K562 (cell line): Measurements from ENCODE around the gene GNA14. TPM values are rescaled to one million over a fixed set of nuclear protein-coding genes. Genes with fewer than 3 reads are reported as not detected.

Experiments
- ATAC-seq: fragments of 200-7000 bp; cut with Tn5 transposase; 3 replicates; pipeline ENCODE4 v1.9.1; 2020; ENCODE audit warnings: moderate library complexity
- BruUV-seq: library from RNA; stranded (reverse); fragments of 400-500 nt; replicated peaks from 2 replicates; lab custom pipeline; 2021; lab: Mats Ljungman, UMichigan
- CTCF ChIA-PET: fragments of 300-600 bp; formaldehyde crosslinking; extraction: SDS; loops from one replicate; lab custom pipeline; 2021; ENCODE audit warnings: low intra/inter-chr PET ratio; lab: Yijun Ruan, JAX
- POLR2A ChIA-PET: fragments of 300-600, 350-650 bp; sonication (Branson Sonifier 250); formaldehyde crosslinking; extraction: SDS; loops from one replicate; lab custom pipeline; 2021; ENCODE audit warnings: antibody characterized with exemption, inconsistent platforms; lab: Yijun Ruan, JAX
- DNase-seq, 4 experiments: peaks; one replicate each; pipeline versions ENCODE4 v3.0.0 to v3.0.0-alpha.2; 2011 to 2018; ENCODE audit warnings: low spot score in 3 of 4, mixed read lengths in 3 of 4; ENCODE audit errors: extremely low read depth in 1 of 4
- FAIRE-seq: peaks from 2 replicates; lab custom pipeline; 2011; peaks lifted over from hg19 to GRCh38; lab: Jason Lieb, UNC
- H2AFZ ChIP-seq: 2 replicates; pipeline ENCODE4 v1.6.0; 2011; ENCODE audit warnings: low read depth, low read length, control low read depth, inconsistent platforms
- H3K27ac ChIP-seq: fragments of 200-600 bp; 3 replicates; pipeline ENCODE4 v1.8.0; 2011; ENCODE audit warnings: low read depth, mild to moderate bottlenecking, control low read depth, inconsistent platforms, low read length, moderate library complexity, mixed read lengths; ENCODE audit errors: extremely low read depth
- H3K27me3 ChIP-seq, 2 experiments: fragments of 300-600 bp in 1 of 2; 2 replicates in 1 of 2; 3 replicates in 1 of 2; pipeline versions ENCODE4 v1.6.0 to v1.8.0; 2011; ENCODE audit warnings: inconsistent platforms in 2 of 2, low read length in 2 of 2, mild to moderate bottlenecking in 1 of 2, mixed read lengths in 1 of 2, moderate library complexity in 1 of 2; ENCODE audit not compliant: control insufficient read depth in 2 of 2, insufficient read depth in 2 of 2
- H3K36me3 ChIP-seq: fragments of 300-600 bp; 3 replicates; pipeline ENCODE4 v1.8.0; 2011; ENCODE audit warnings: mild to moderate bottlenecking, low read length, inconsistent platforms; ENCODE audit not compliant: control insufficient read depth, insufficient read depth
- H3K4me1 ChIP-seq, 2 experiments: fragments of 200-600 bp in 1 of 2; replicated peaks in 1 of 2; 2 replicates in 1 of 2; 3 replicates in 1 of 2; pipeline versions ENCODE4 v1.5.1 to v1.8.0; 2011; ENCODE audit warnings: inconsistent platforms in 2 of 2, low read length in 2 of 2, mild to moderate bottlenecking in 1 of 2, mixed read lengths in 1 of 2, moderate library complexity in 1 of 2; ENCODE audit not compliant: control insufficient read depth in 2 of 2, insufficient read depth in 2 of 2
- H3K4me2 ChIP-seq: 2 replicates; pipeline ENCODE4 v1.6.1; 2011; ENCODE audit warnings: low read length, control low read depth, inconsistent platforms, mixed read lengths; ENCODE audit not compliant: insufficient read depth
- H3K4me3 ChIP-seq: fragments of 200-600 bp; sonication (generic), shearing (Covaris generic); 2 replicates; pipeline ENCODE4 v1.5.1; 2016; ENCODE audit warnings: control low read depth, inconsistent platforms
- H3K79me2 ChIP-seq: fragments of 200-600 bp; 3 replicates; pipeline ENCODE4 v1.8.0; 2011; ENCODE audit warnings: low read length, inconsistent platforms; ENCODE audit not compliant: control insufficient read depth, insufficient read depth
- H3K9ac ChIP-seq, 2 experiments: 2 replicates each; pipeline versions ENCODE4 v1.6.0 to v1.6.1; 2011; ENCODE audit warnings: low read depth in 2 of 2, low read length in 2 of 2, control low read depth in 1 of 2, inconsistent platforms in 1 of 2, mild to moderate bottlenecking in 1 of 2, mixed read lengths in 1 of 2; ENCODE audit not compliant: insufficient read depth in 1 of 2
- H3K9me1 ChIP-seq: one replicate; pipeline ENCODE4 v1.6.0; 2011; ENCODE audit warnings: inconsistent platforms, mild to moderate bottlenecking, low read length, moderate library complexity; ENCODE audit not compliant: control insufficient read depth, insufficient read depth
- H3K9me3 ChIP-seq: replicated peaks from 2 replicates; pipeline ENCODE4 v1.5.1; 2011; ENCODE audit warnings: low read depth, low read length, inconsistent platforms; ENCODE audit not compliant: control insufficient read depth, insufficient read depth
- H4K20me1 ChIP-seq: replicated peaks from 2 replicates; pipeline ENCODE4 v1.6.1; 2011; ENCODE audit warnings: low read length, inconsistent platforms, mixed read lengths; ENCODE audit not compliant: control insufficient read depth, insufficient read depth
- CTBP1 ChIP-seq: fragments of 450-650 bp; IDR thresholded peaks from 2 replicates; pipeline ENCODE4 v1.6.1; 2016; ENCODE audit warnings: borderline replicate concordance
- MCM3 ChIP-seq: fragments of 450-650 bp; IDR thresholded peaks from 2 replicates; pipeline ENCODE4 v1.6.1; 2016
- PCBP1 ChIP-seq: fragments of 200-400 bp; formaldehyde crosslinking; IDR thresholded peaks from 2 replicates; pipeline ENCODE4 v1.6.1; 2018; ENCODE audit warnings: mild to moderate bottlenecking, low read depth, low read length; ENCODE audit not compliant: poor library complexity, severe bottlenecking
- PHF20 ChIP-seq: fragments of 450-650 bp; IDR thresholded peaks from 2 replicates; pipeline ENCODE4 v1.6.1; 2018; ENCODE audit not compliant: partially characterized antibody
- PHF21A ChIP-seq: fragments of 450-650 bp; IDR thresholded peaks from 2 replicates; pipeline ENCODE4 v1.6.1; 2017; ENCODE audit warnings: low read depth, borderline replicate concordance
- ZNF239 ChIP-seq: fragments of 250-450 bp; sonication (Bioruptor Pico); IDR thresholded peaks from 2 replicates; pipeline ENCODE4 v1.4.0; 2020; ENCODE audit warnings: mild to moderate bottlenecking
- ZNF274 ChIP-seq: IDR thresholded peaks from 2 replicates; pipeline ENCODE4 v1.6.1; 2011; ENCODE audit warnings: low read depth, mild to moderate bottlenecking, low read length, moderate library complexity, borderline replicate concordance
- ZNF717 ChIP-seq: fragments of 250-450 bp; sonication (Bioruptor Pico); IDR thresholded peaks from 2 replicates; pipeline ENCODE4 v1.5.0; 2021
- whole genome bisulfite sequencing: fragments of 100-300 bp; shearing (Covaris generic); methylation state at CpG from one replicate; pipeline ENCODE4 v1.1.6; 2016; ENCODE audit warnings: low coverage, mixed read lengths; ENCODE audit not compliant: insufficient coverage; ENCODE audit errors: missing lambda C conversion rate; 5-methylcytosine and 5-hydroxymethylcytosine counted together
- in situ Hi-C: fragments of 300-500 bp; cut with MboI; formaldehyde crosslinking; loops from 4 replicates; pipeline ENCODE4 v1.15.0; 2018; ENCODE audit warnings: inconsistent platforms, mixed read lengths
- intact Hi-C: fragments of 100-400 bp; cut with micrococcal nuclease; formaldehyde crosslinking; loops from 2 replicates; pipeline ENCODE4 v1.14.2; 2022
- polyA plus RNA-seq, 8 experiments: library from polyadenylated mRNA; depleted of rRNA in 4 of 8; stranded (reverse) in 5 of 8; unstranded in 3 of 8; fragments of >200 nt; fragmentation: Nextera tagmentation in 2 of 8; fragmentation: Illumina TruSeq in 1 of 8; extraction: Ambion mirVana in 2 of 8; extraction: Trizol in 1 of 8; gene quantifications; 2 replicates each; pipeline versions ENCODE4 v1.2.1 to v1.2.3, GENCODE V29; 2011 to 2014; ENCODE audit warnings: inconsistent platforms in 1 of 8, missing spikeins in 1 of 8
- total RNA-seq, 7 experiments: library from RNA; depleted of rRNA in 6 of 7; stranded (reverse); fragments of >200 nt in 6 of 7; fragmentation: Illumina TruSeq in 2 of 7; extraction: Trizol in 2 of 7; gene quantifications; 2 replicates each; pipeline versions ENCODE4 v1.2.1 to v1.2.3, GENCODE V29; 2011 to 2021; ENCODE audit warnings: low replicate concordance in 1 of 7
- TF ChIP-seq, protein P1 (sequence below): fragments of 450-650 bp; conservative IDR thresholded peaks from 2 replicates; pipeline ENCODE4 v1.6.1; 2016; ENCODE audit warnings: missing genetic modification characterization, low read depth, mild to moderate bottlenecking, control low read depth, missing compliant biosample characterization
- TF ChIP-seq, protein P2 (sequence below): sonication (generic); formaldehyde crosslinking; IDR thresholded peaks from 2 replicates; pipeline ENCODE4 v1.9.0; 2022; ENCODE audit warnings: mild to moderate bottlenecking, missing genetic modification reagents

Gene GNA14
- total and polyA plus RNA-seq, 9 of the 15 experiments (the other 6 are each of a cell fraction or from before 2014, with no cell fraction given): 0.03 to 0.11 (median 0.03) TPM; not detected in 6

DNA sequence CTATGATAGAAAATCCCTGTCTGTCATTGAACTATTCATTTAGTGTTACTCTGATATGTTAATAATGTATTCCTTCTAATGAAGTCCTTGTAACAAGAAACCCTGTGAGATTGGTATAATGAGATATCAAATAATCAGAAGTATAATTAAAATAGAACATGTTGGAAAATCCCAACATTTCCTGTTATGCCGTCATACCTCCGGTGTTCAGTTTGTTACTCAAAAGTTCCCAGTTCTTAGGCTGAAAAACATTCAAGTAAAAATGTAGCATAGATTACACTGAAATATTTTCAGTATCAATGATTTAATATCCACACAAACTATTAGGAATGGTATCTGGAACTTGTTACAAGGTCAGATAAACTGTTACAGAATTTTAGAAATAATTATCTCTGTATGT lies 227.5 kb downstream of the GNA14 start:
- CTCF ChIA-PET: no interaction called here
- DNase-seq: no peak
- TF ChIP-seq ZNF239 (no peak), PHF20 (no peak), PHF21A (no peak), ZNF274 (no peak), CTBP1 (no peak), MCM3 (no peak), ZNF717 (CRISPR knock-in tag) (no peak), PCBP1 (no peak)
- TF ChIP-seq, protein P1, sequence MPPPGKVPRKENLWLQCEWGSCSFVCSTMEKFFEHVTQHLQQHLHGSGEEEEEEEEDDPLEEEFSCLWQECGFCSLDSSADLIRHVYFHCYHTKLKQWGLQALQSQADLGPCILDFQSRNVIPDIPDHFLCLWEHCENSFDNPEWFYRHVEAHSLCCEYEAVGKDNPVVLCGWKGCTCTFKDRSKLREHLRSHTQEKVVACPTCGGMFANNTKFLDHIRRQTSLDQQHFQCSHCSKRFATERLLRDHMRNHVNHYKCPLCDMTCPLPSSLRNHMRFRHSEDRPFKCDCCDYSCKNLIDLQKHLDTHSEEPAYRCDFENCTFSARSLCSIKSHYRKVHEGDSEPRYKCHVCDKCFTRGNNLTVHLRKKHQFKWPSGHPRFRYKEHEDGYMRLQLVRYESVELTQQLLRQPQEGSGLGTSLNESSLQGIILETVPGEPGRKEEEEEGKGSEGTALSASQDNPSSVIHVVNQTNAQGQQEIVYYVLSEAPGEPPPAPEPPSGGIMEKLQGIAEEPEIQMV (tag): no peak
- TF ChIP-seq, protein P2, sequence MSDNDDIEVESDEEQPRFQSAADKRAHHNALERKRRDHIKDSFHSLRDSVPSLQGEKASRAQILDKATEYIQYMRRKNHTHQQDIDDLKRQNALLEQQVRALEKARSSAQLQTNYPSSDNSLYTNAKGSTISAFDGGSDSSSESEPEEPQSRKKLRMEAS: no peak
- H3K9me1 ChIP-seq: no peaks in the 10 kb centered on the region
- no peak for ATAC-seq
- H3K27ac ChIP-seq: no peak overlapping the region
- no peaks in the 10 kb centered on the region for H3K36me3 ChIP-seq
- H3K9me3 ChIP-seq: no peaks in the 10 kb centered on the region
- H4K20me1 ChIP-seq: no peaks in the 10 kb centered on the region
- H3K27me3 ChIP-seq: no peaks in the 10 kb centered on the region
- 89% methylated on average over 2 of the region's 2 CpGs for WGBS
- POLR2A ChIA-PET: no interaction called here
- no TSS peak for BruUV-seq
- in situ Hi-C loops (no loop called here), intact Hi-C loops (no loop called here)
- FAIRE-seq: no peak
- no peaks in the 10 kb centered on the region for H3K4me1 ChIP-seq
- H3K4me3 ChIP-seq: no peak overlapping the region
- no peaks in the 10 kb centered on the region for H3K79me2 ChIP-seq
- no peak overlapping the region for H3K9ac ChIP-seq
- no peak overlapping the region for H2AFZ ChIP-seq
- H3K4me2 ChIP-seq: no peak overlapping the region
